Right cardiac atrium (tissue), 5 donors: ENCODE results near the gene APCDD1L. TPM values are rescaled to one million over a fixed set of nuclear protein-coding genes. Genes with fewer than 3 reads are reported as not detected.
"Not testable (repeated sequence)": the region's sequence is repeated elsewhere in the genome, so short reads cannot be mapped to it uniquely, and the experiment has no call there.

Source experiments
- ATAC-seq, 2 donors: fragments of 200-7000 bp; cut with Tn5 transposase; one replicate each; pipeline versions ENCODE4 v1.8.0 to v1.9.1; 2020; ENCODE audit warnings: moderate library complexity in 2 of 2, mild to moderate bottlenecking in 1 of 2
- DNase-seq, 3 donors: peaks; one replicate each; pipeline ENCODE4 v3.0.0-alpha.2; 2020
- H3K27ac ChIP-seq: one replicate; pipeline ENCODE4 v1.5.1; 2013; ENCODE audit warnings: mild to moderate bottlenecking, low read length, control low read depth, moderate library complexity
- H3K27me3 ChIP-seq: one replicate; pipeline ENCODE4 v1.6.1; 2013; ENCODE audit not compliant: control insufficient read depth, insufficient read depth
- H3K4me1 ChIP-seq: one replicate; pipeline ENCODE4 v1.6.1; 2013; ENCODE audit warnings: low read length; ENCODE audit not compliant: control insufficient read depth, insufficient read depth
- H3K4me3 ChIP-seq: one replicate; pipeline ENCODE4 v1.5.1; 2013; ENCODE audit warnings: low read length, control low read depth
- H3K9me3 ChIP-seq: one replicate; pipeline ENCODE4 v1.6.1; 2013; ENCODE audit warnings: low read length; ENCODE audit not compliant: control insufficient read depth
- WGBS: extraction: QIAGEN DNeasy Blood & Tissue Kit; methylation state at CpG from one replicate; pipeline ENCODE4 v1.1.7; 2013; 5-methylcytosine and 5-hydroxymethylcytosine counted together
- intact Hi-C, 4 donors: fragments of 100-400 bp; cut with DNase I; formaldehyde crosslinking; loops; one replicate each; pipeline versions ENCODE4 v1.11.0 to v1.14.0; 2022 to 2023
- polyA plus RNA-seq: library from polyadenylated mRNA; stranded (reverse); fragments of 200-250 nt; gene quantifications from one replicate; pipeline ENCODE4 v1.2.3, GENCODE V29; 2013
- total RNA-seq, 4 donors: library from RNA; stranded (reverse); fragmentation: NEBNext Ultra II Directional; extraction: Animal tissue kit (Norgen Biotek cat#: 25700); gene quantifications; one replicate each; pipeline ENCODE4 v1.2.1, GENCODE V29; 2021
- donor health status: healthy with polysubstance abuse.
- donor health status: DM: no; HTN: yes; CAD: no.
- donor health status: DM: no; HTN: no; CAD: no.
- donor health status: DM: no; HTN: yes; CAD: no; lungs with severe emphysema.
- donor health status: DM: yes; HTN: yes; CAD: no.

Gene APCDD1L
- total and polyA plus RNA-seq, 5 donors = 0.14 to 4.3 (median 1.0) TPM

DNA sequence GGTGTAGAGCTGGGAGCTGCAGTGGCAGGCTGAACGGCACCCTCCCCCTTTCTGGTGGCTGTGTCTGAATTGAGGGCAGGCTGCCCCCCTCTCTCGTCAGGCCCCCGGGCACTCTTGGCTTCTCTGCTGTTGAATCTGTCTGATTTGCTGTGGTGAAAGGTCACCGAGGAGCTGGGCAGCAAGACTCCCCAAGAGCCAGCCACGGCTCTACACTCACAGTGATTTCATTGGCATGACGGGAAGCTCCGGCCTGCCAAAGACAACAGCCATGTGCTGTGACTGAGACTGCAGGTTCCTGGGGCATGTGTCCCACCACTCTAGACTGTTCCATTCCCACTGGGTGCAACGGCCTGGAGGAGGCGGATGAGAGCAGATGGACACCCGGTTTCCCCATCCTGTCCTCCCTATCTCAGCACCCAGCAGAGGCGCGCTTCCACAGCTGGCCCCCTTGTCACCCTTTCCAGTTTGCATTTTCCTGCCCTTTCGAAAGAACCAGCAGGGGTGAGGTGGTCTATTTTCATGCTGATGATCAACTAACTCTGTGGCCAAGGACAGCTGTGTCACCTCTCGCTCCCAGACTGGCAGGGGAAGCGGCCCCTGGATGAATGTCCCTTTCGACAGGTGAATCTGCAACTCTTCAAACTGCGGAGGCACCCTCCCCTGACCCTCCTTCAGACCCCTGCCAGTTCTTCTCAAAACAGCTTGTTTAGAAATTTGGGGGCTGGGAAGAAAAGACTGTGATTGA is 2.2 kb downstream of the APCDD1L start:
- H3K27ac ChIP-seq = no peak overlapping the region
- WGBS = 49% methylated on average over 17 of the region's 17 CpGs
- H3K27me3 ChIP-seq = no peaks in the 10 kb centered on the region
- DNase-seq = peak in 2 of 3 donors; percentile 51 to 73
- no peak overlapping the region for H3K4me3 ChIP-seq
- intact Hi-C loops = loop anchor here in 1 of 4 donors (10.0 kb wide), 1 partner anchor 58 kb away; no protein-coding TSS in a partner anchor
- no peaks in the 10 kb centered on the region for H3K4me1 ChIP-seq
- peak; percentile 60 to 72 for ATAC-seq
- H3K9me3 ChIP-seq = no peaks in the 10 kb centered on the region

DNA sequence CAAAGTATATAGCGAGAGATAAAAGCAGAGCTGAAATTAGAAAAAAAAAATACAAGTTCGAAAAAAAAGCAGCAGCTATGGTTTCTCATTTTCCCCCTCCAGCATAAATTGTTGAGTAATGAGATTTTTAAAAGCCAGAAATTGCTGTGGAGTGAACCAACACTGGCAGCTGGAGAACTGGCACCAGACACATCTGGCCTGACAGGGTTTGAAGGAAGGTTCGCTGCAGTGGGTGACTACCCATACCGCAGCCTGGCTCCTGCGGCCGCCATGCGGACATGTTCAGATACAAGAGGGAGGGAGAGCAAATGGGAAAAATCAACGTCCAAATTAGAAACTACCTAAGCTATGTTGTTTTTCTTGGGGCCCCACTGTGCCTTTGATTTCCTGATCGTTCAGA is 3.3 kb downstream of the APCDD1L start:
- H3K4me1 ChIP-seq = no peaks in the 10 kb centered on the region
- H3K27me3 ChIP-seq = no peaks in the 10 kb centered on the region
- H3K4me3 ChIP-seq = no peak overlapping the region
- intact Hi-C loops = loop anchor here in 1 of 4 donors (10.0 kb wide), 1 partner anchor 57 kb away; no protein-coding TSS in a partner anchor
- WGBS = 42% methylated on average over 9 of the region's 9 CpGs
- no peak overlapping the region for H3K27ac ChIP-seq
- ATAC-seq (no peak), DNase-seq (no peak)
- no peaks in the 10 kb centered on the region for H3K9me3 ChIP-seq

DNA sequence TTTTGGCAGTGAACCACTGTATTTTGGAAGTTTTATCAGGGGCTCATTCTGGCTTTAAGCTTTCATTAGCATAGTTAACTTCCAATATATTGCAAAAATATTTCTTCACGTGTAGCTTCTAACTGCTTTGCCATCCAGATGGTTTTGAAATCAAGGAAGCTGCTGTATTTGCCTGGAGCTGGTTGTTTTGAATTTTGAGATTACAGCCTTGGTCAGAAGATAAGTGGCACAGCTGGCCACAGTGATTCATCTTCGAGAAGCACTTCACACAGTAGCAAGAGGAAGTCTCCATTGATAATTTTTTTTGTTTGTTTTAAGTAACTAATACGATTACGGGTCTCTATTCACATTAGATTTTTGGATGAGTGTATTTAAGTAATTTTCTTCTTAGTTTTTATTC is 3.8 kb downstream of the APCDD1L start:
- no peak for DNase-seq
- ATAC-seq = peak in 1 of 2 donors; percentile 53
- H3K9me3 ChIP-seq = no peaks in the 10 kb centered on the region
- no peak overlapping the region for H3K4me3 ChIP-seq
- WGBS = 12% methylated on average over 4 of the region's 4 CpGs
- H3K27ac ChIP-seq = no peak overlapping the region
- intact Hi-C loops = loop anchor here in 1 of 4 donors (10.0 kb wide), 1 partner anchor 57 kb away; no protein-coding TSS in a partner anchor
- no peaks in the 10 kb centered on the region for H3K27me3 ChIP-seq
- H3K4me1 ChIP-seq = no peaks in the 10 kb centered on the region

DNA sequence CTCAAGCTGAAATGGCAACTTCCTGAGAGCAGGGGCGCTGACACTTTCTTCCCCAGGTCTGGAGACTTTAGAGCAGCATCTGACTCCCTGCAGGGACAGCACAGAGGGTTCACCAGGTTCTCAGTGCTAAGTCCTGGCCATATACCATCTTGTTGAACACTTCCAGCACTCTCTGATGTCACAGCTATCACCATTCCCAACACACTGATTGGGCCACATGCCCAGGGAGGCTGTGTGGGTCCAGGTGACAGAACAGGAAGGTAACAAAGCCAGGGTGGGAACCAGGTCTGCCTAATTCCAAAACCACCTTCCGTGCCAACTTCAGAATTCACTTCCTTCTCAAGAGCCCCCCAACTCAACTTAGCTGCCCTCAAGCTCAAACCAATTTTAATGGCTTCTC is 4.3 kb downstream of the APCDD1L start:
- Histone ChIP-seq H3K4me1 (no peaks in the 10 kb centered on the region), H3K4me3 (no peak overlapping the region), H3K27me3 (no peaks in the 10 kb centered on the region), H3K27ac (no peak overlapping the region), H3K9me3 (peaks cover 2% of the 10 kb centered on the region)
- no peak for DNase-seq
- no peak for ATAC-seq
- 81% methylated on average over 2 of the region's 2 CpGs for WGBS
- intact Hi-C loops = loop anchor here in 1 of 4 donors (10.0 kb wide), 1 partner anchor 56 kb away; no protein-coding TSS in a partner anchor

DNA sequence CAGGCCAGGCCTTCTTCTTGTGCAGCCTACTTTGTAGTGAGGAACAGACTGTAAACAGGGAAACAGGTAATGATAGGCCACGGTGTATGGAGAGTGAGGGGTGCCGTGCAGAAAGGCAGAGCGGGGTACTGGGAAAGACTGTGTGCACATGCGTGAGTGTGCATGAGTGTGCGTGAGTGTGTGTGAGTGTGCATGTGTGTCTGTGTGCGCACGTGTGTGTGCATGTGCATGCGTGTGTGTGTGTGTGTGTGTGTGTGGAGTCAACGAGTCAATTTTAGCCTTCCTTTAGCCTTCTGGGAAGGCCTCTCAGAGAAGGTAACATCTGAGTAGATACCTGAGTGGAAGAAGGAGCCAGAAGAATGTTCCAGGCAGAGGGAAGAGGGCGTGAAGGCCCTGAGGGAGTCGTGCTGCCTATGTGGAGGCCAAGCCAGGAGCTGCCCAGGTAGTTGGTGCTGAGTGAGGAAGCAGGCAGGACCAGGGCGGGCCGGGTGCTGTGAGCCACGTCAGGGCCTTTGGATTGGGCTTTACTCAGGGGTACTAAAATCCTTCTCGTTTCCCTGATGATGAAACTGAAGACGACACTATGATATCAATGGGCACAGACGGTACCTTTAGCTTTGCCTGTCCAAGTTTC is 6.3 kb downstream of the APCDD1L start:
- no peak for ATAC-seq
- no peak for DNase-seq
- Histone ChIP-seq H3K4me1 (no peaks in the 10 kb centered on the region), H3K4me3 (no peak overlapping the region), H3K27me3 (no peaks in the 10 kb centered on the region), H3K9me3 (peaks cover 6% of the 10 kb centered on the region), H3K27ac (no peak overlapping the region)
- intact Hi-C loops = no loop called here
- WGBS = 93% methylated on average over 17 of the region's 17 CpGs

DNA sequence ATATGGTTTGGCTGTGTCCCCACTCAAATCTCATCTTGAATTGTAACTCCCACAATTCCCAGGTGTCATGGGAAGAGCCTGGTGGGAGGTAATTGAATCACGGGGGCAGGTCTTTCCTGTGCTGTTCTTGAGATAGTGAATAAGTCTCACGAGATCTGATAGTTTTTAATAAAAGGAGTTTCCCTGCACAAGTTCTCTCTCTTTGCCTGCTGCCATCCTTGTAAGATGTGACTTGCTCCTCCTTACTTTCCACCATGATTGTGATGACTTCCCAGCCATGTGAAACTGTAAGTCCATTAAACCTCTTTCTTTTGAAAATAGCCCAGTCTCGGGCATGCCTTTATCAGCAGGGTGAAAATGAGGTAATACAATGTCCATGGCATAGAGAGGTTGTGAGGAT is 8.2 kb downstream of the APCDD1L start:
- H3K4me1 ChIP-seq, H3K9me3 ChIP-seq, intact Hi-C loops, ATAC-seq, DNase-seq, H3K27me3 ChIP-seq, H3K4me3 ChIP-seq, H3K27ac ChIP-seq: not testable (repeated sequence)
- 87% methylated on average over 3 of the region's 3 CpGs for WGBS

DNA sequence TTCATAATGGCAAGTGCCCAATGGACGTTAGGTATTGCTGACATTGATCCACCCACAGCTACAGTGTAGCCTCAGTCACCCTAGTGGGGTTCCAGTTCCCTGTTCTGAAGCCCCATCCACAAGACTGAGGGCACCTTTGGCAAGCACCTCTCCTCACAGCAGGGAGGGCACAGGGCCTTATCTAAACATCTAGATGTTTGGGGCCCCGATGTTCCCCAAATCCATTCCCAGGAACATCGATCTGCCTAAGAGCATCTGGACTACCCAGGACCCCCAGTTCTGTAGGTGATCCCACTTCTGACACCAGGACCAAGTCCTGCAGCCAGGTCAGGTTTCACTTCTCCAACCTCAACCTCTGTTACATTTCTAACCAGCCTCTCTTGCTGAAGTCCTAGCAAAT is 10.6 kb downstream of the APCDD1L start:
- Histone ChIP-seq H3K4me1 (no peaks in the 10 kb centered on the region), H3K27me3 (no peaks in the 10 kb centered on the region), H3K27ac (no peak overlapping the region), H3K9me3 (peaks cover 13% of the 10 kb centered on the region), H3K4me3 (no peak overlapping the region)
- intact Hi-C loops = no loop called here
- no peak for ATAC-seq
- DNase-seq = no peak
- WGBS = 80% methylated on average over 3 of the region's 3 CpGs

DNA sequence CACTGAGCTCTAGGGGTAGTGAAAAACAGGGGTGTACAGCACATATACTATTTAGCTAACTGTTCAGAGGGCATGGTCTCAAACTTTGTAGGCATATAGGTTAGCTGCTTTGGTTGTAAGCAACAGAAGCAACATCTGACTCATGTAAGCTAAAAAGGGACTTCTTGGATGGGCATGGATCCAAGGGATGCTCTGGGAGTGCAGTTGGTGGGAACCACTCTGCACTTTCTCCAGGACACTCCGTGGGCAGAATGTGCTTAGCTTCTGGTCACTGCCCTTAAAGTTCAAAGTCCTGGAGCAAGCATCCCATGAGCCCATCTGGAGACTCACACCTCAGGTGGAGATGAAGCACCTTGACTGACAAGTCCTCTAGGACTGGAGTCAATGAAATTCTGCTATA is 11.5 kb downstream of the APCDD1L start:
- Histone ChIP-seq H3K27ac (no peak overlapping the region), H3K9me3 (peaks cover 13% of the 10 kb centered on the region), H3K4me3 (no peak overlapping the region), H3K4me1 (no peaks in the 10 kb centered on the region), H3K27me3 (no peaks in the 10 kb centered on the region)
- intact Hi-C loops = no loop called here
- WGBS = 84% methylated on average over 1 of the region's 1 CpG
- ATAC-seq = no peak
- DNase-seq = no peak

DNA sequence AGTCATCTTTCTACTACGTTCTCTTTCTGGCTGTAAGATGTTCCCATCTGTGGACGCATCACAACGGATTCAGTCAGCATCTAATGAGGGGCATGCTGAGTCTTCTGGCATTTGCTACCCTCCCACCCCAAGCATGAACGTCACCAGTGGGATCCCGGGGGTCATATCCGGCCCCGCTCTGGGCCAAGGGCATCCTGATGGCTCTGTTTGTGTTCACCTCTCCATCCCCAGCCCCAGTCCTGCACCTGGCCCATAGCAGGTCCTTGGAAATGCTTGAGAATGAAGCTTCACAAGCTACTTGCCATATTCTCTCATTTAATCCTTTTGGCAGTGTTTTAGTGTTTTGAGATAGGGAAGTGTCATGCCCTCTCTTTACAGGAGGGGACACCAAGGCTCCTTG is 14.9 kb downstream of the APCDD1L start:
- Histone ChIP-seq H3K4me1 (no peaks in the 10 kb centered on the region), H3K4me3 (no peak overlapping the region), H3K27ac (no peak overlapping the region), H3K9me3 (peaks cover 11% of the 10 kb centered on the region), H3K27me3 (no peaks in the 10 kb centered on the region)
- WGBS = 89% methylated on average over 7 of the region's 7 CpGs
- no peak for ATAC-seq
- intact Hi-C loops = no loop called here
- no peak for DNase-seq

DNA sequence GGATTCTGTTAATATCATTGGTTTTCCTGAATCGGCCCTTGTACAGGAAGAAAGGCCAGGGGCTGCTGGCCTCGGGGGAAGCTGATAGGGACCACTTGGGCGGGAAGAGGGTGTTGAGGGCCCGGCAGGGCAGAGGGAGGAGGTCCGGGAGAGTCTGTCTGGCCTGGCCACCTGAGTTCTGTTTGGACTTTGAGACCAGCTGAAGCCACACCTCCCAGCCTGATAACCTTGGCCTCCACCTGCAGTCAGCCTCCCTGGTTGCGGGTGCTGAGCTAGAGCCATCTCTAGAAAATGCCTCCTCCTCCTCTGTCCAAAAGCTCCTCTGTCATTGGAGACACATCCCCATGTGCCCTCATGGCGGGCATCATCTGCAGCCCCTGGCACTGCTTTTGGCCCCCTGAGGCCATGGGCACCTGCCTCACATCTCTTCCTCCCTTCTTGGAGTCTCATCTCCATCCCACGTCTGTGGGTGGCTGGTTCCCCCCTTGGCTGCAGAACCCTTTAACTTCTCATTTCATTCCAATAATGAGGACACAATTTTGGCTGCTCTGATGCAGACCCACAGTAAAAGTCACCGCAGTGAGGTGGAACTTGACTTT is 16.6 kb downstream of the APCDD1L start:
- intact Hi-C loops = no loop called here
- Histone ChIP-seq H3K27me3 (no peaks in the 10 kb centered on the region), H3K4me1 (no peaks in the 10 kb centered on the region), H3K4me3 (no peak overlapping the region), H3K27ac (no peak overlapping the region), H3K9me3 (peaks cover 4% of the 10 kb centered on the region)
- DNase-seq = no peak
- no peak for ATAC-seq
- WGBS = 69% methylated on average over 9 of the region's 9 CpGs
